Thyroid gland (tissue), 4 donors: ENCODE results near the gene MGLL.

Experiments
- POLR2A ChIP-seq, 2 donors: fragments of 450-650 bp; IDR thresholded peaks; one replicate each; pipeline ENCODE4 v1.6.1; 2017; ENCODE audit warnings: antibody characterized with exemption in 2 of 2, mild to moderate bottlenecking in 2 of 2, moderate library complexity in 1 of 2
- TF ChIP-seq, protein P1 (sequence below), 6 experiments: fragments of 200-600 bp in 3 of 6; fragments of 450-650 bp in 3 of 6; sonication (generic) in 3 of 6; IDR thresholded peaks; one replicate each; pipeline ENCODE4 v1.5.1; 2016 to 2019; ENCODE audit warnings: antibody characterized with exemption in 6 of 6, mild to moderate bottlenecking in 2 of 6, inconsistent platforms in 1 of 6, moderate library complexity in 1 of 6

DNA sequence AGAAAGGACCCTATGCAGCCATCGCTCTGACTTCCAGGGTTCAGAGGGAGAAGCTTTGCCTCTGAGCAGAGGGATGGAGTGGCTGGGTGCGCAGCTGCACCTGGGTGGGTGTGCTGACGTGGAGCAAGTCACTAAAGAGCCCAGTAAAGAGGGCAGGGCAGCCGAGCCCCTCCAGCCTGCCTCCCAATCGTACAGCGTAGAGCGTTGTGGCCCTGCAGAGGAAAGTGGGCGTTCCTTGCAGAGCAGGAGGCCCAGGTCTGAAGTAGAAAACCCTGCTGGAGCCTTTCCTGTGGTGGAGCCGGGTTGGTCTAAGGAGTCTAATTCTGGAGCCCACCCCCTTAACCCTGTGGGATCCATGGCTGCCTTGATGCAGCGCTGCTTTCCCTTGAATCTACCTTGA lies 88.5 kb downstream of the MGLL start:
- TF ChIP-seq, protein P1, sequence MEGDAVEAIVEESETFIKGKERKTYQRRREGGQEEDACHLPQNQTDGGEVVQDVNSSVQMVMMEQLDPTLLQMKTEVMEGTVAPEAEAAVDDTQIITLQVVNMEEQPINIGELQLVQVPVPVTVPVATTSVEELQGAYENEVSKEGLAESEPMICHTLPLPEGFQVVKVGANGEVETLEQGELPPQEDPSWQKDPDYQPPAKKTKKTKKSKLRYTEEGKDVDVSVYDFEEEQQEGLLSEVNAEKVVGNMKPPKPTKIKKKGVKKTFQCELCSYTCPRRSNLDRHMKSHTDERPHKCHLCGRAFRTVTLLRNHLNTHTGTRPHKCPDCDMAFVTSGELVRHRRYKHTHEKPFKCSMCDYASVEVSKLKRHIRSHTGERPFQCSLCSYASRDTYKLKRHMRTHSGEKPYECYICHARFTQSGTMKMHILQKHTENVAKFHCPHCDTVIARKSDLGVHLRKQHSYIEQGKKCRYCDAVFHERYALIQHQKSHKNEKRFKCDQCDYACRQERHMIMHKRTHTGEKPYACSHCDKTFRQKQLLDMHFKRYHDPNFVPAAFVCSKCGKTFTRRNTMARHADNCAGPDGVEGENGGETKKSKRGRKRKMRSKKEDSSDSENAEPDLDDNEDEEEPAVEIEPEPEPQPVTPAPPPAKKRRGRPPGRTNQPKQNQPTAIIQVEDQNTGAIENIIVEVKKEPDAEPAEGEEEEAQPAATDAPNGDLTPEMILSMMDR (IDR thresholded peaks at IDR 0.05) = no peak
- TF ChIP-seq POLR2A (IDR thresholded peaks at IDR 0.05) = no peak
